Stimulated activated memory B cell treated with anti-CD40 and anti-IgM and Interleukin-4, amounts not matched to agents 10 μg/mL and 1 μg/mL and 100 μg/mL, for 72 hours (primary cell): ENCODE measurements around the gene CASKIN1.

Source experiments
- ATAC-seq: fragments of 150-1000 bp; cut with Tn5 transposase; 2 replicates; pipeline ENCODE4 v1.10.0; 2021
- H3K27ac Mint-ChIP-seq: one replicate; pipeline ENCODE4 v1.8.0; 2022; ENCODE audit warnings: mild to moderate bottlenecking, mixed read lengths
- H3K27me3 Mint-ChIP-seq: one replicate; pipeline ENCODE4 v1.8.0; 2022; ENCODE audit warnings: mixed read lengths
- H3K36me3 Mint-ChIP-seq: one replicate; pipeline ENCODE4 v1.8.0; 2022; ENCODE audit warnings: mixed read lengths
- H3K4me1 Mint-ChIP-seq: one replicate; pipeline ENCODE4 v1.8.0; 2022; ENCODE audit warnings: mixed read lengths
- H3K4me3 Mint-ChIP-seq: one replicate; pipeline ENCODE4 v1.8.0; 2022; ENCODE audit warnings: mild to moderate bottlenecking, moderate library complexity, mixed read lengths
- H3K9me3 Mint-ChIP-seq: one replicate; pipeline ENCODE4 v1.8.0; 2022; ENCODE audit warnings: mixed read lengths

The CASKIN1 gene

DNA sequence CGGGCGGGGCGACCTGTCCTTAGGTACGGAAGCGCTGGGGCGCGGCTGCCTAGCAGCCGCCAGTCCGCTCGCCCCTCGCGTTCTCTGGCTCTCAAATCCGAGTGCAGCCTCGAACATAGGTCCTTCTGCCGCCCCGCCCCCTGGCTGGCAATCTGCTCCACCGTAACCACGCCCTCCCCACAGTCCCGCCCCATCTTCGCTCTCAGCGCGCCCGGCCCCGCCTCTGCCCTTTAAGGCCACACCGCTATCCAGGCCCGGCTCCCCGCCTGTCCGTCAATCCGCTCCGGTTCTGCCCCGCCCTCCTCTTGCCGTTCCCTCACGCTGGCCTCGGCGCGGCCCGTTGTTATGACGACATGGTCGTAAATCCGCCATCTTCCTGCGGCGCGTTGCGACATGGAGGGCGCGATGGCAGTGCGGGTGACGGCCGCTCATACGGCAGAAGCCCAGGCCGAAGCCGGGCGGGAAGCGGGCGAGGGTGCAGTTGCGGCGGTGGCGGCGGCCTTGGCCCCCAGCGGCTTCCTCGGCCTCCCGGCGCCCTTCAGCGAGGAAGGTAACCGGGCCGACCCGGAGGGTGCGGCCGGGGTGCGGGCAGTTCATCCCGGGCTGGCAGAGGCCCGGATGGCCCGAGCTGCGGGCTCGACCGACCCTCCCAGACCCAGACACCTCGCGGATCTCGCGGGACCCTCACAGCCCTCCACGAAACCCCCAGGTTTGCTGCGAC lies 27.0 kb upstream of the CASKIN1 start, which contains the start of gene E4F1:
E4F1 (plus strand) TSS at position 371 of the 721 bp plus-strand sequence; CDS start at position 394, 23 bp downstream.
- peak within 1 kb of the TSS; percentile 75 for H3K27ac Mint-ChIP-seq
- no peaks in the 10 kb centered on the region for H3K9me3 Mint-ChIP-seq

DNA sequence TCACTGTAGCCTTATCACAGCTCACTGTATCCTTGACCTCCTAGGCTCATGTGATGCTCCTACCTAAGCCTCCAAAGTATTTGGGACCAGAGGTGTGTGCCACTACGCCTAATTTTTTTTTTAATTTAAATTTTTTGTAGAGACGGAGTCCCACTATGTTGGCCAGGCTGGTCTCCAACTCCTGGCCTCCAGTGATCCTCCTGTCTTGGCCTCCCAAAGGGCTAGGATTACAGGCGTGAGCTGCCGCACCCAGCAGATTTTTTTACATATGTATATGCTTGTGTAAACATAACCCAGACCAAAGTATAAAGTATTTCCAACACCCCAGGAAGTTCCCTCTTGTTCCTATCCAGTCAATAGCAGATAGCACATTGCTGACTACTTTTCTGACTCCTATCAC lies 19.9 kb upstream of the CASKIN1 start:
- Mint-ChIP-seq H3K27ac (peak overlapping the region; percentile 83), H3K9me3 (no peaks in the 10 kb centered on the region), H3K27me3 (no peaks in the 10 kb centered on the region), H3K4me1 (peaks cover 22% of the 10 kb centered on the region), H3K36me3 (peaks cover 18% of the 10 kb centered on the region), H3K4me3 (peak overlapping the region; percentile 79)
- no peak for ATAC-seq

More for the DNA sequence above, 27.0 kb upstream of the CASKIN1 start, which contains the start of gene E4F1:
- peak; percentile 100 for ATAC-seq
- peaks cover 12% of the 10 kb centered on the region for H3K4me1 Mint-ChIP-seq
- no peaks in the 10 kb centered on the region for H3K27me3 Mint-ChIP-seq
- H3K36me3 Mint-ChIP-seq, result no peaks in the 10 kb centered on the region
- peak within 1 kb of the TSS; percentile 82 for H3K4me3 Mint-ChIP-seq

DNA sequence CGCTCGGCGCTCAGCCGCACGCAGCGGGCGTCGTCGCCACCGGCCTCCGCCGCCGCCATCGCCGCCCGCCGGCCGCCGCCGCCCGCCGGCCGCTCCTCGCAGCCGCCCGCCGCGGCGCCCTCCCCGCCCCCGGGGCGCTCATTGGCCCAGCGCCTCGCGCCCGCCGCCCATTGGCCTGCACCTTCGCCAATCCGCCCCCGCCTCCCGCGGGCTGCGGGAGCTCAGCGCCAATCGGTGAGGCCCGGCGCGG lies 18.2 kb upstream of the CASKIN1 start, which contains the start of gene PGP:
PGP (minus strand) TSS at position 122 of the 250 bp plus-strand sequence; CDS start at position 59, 63 bp downstream.
- Mint-ChIP-seq H3K9me3 (no peaks in the 10 kb centered on the region), H3K27ac (peak within 1 kb of the TSS; percentile 83), H3K36me3 (peaks cover 24% of the 10 kb centered on the region), H3K4me1 (peaks cover 27% of the 10 kb centered on the region), H3K4me3 (peak within 1 kb of the TSS; percentile 79), H3K27me3 (no peaks in the 10 kb centered on the region)
- ATAC-seq, result peak; percentile 97

DNA sequence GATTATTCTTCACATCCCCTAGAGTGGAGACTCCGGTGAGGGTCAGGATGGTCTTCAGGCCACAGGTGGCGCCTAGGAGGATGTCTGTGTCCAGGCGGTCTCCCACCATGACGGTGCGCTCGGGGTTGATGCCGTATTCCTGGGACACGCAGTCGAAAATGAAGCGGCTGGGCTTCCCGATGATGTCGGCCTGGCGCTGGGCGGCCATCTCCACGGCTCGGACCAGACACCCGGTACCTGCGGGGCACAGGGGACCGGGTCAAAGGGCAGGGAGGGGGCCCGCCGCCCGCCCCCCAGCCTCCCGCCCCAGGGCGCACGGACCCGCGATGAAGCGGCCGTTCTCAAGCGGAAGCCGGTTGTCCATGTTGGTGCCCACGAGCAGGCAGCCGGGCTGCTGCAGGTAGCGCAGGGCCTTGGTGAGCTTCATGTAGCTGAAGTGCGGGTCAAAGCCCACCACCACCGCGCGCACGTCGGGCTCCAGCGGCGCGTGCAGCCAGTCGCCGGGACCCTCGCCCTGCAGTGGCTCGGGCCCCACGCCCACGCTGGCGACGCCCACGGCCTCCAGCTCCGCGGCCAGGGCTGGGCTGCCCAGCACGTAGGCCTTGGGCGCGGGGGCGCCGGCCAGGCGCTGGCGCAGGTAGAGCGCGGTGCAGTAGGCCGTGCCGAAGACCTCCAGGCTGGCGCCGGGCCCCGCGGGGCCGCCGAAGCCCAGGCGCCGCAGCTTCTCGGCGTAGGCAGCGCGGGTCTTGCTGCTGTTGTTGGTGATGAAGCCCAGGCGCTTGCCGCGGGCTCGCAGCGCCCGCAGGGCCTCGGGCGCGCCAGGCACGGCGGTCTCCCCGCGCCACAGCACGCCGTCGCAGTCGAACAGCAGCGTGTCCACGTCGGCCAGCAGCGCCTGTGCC lies 17.7 kb upstream of the CASKIN1 start:
- H3K9me3 Mint-ChIP-seq, result no peaks in the 10 kb centered on the region
- H3K4me1 Mint-ChIP-seq, result peaks cover 27% of the 10 kb centered on the region
- peak overlapping the region; percentile 83 for H3K27ac Mint-ChIP-seq
- peak overlapping the region; percentile 70 for H3K4me3 Mint-ChIP-seq
- no peak for ATAC-seq
- H3K27me3 Mint-ChIP-seq, result no peaks in the 10 kb centered on the region
- peaks cover 24% of the 10 kb centered on the region for H3K36me3 Mint-ChIP-seq

DNA sequence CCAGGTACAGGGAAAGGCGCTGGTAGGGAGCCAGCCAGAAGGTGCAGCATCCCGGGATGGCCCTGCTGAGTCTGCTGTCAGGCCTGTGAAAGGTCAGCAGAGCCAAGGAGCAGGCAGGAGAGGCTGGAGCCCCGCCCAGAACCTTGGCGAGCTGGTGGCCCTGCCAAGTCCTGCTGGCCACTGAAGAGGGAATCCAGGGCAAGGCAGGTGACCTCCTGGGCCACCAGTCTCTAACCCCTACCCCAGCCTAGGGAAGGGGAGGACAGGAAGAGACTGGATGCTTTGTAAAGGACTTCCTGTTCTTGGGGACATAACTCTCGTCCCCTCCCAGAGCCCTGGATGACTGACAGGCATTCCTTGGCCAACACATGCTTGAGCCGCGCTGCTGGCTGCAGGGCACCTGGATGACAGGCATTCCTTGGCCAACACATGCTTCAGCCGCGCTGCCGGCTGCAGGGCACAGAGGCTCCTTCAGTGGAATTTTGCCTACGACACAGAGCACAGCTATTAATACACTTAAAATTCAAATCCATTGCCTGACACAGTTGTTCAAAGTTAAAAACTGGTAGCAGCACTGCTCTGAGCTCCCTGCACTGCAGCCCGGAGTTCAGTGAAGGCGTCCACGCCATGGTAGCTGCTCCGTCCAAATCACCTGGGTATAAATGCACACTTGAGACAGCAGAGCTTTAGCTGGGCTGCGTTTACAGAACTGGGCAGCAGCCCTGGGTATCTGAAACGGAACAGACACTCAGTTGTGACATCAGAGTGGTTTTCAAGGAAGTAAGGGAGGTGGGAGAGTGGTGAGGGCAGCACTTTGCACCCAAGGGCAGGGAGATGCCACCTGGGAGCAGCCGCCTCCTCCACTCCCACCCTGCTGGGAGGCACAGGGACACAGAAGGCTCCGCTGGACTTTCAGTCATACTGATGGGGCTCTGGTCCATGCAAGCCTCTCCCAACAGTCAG lies 16.2 kb upstream of the CASKIN1 start:
- Mint-ChIP-seq H3K9me3 (no peaks in the 10 kb centered on the region), H3K4me1 (peaks cover 32% of the 10 kb centered on the region), H3K27me3 (no peaks in the 10 kb centered on the region), H3K36me3 (peaks cover 36% of the 10 kb centered on the region), H3K27ac (no peak overlapping the region), H3K4me3 (peak overlapping the region; percentile 70)
- ATAC-seq, result no peak

DNA sequence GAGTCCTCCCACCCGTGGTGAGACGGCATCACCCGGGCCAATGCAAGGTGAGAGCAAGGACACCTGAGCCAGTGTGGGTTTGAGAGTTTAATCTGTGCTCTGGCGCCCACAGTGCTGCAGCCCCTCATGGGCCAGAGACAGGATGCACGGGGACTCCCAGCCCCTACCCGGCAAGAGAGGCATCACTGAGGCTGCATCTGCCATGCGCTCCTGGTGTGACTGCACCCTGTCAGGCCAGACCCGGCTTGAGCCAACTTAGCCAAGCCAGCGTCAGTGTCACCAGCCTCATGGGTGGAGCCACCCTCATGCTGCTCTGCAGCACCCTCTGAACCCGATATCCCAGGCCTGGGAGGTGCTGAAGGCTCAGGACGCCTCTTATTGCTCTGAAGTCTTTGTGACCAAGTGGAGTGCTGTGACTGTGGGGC lies 15.5 kb upstream of the CASKIN1 start:
- ATAC-seq, result no peak
- H3K9me3 Mint-ChIP-seq, result no peaks in the 10 kb centered on the region
- H3K27me3 Mint-ChIP-seq, result no peaks in the 10 kb centered on the region
- H3K4me3 Mint-ChIP-seq, result no peak overlapping the region
- no peak overlapping the region for H3K27ac Mint-ChIP-seq
- peaks cover 41% of the 10 kb centered on the region for H3K36me3 Mint-ChIP-seq
- H3K4me1 Mint-ChIP-seq, result peaks cover 38% of the 10 kb centered on the region

DNA sequence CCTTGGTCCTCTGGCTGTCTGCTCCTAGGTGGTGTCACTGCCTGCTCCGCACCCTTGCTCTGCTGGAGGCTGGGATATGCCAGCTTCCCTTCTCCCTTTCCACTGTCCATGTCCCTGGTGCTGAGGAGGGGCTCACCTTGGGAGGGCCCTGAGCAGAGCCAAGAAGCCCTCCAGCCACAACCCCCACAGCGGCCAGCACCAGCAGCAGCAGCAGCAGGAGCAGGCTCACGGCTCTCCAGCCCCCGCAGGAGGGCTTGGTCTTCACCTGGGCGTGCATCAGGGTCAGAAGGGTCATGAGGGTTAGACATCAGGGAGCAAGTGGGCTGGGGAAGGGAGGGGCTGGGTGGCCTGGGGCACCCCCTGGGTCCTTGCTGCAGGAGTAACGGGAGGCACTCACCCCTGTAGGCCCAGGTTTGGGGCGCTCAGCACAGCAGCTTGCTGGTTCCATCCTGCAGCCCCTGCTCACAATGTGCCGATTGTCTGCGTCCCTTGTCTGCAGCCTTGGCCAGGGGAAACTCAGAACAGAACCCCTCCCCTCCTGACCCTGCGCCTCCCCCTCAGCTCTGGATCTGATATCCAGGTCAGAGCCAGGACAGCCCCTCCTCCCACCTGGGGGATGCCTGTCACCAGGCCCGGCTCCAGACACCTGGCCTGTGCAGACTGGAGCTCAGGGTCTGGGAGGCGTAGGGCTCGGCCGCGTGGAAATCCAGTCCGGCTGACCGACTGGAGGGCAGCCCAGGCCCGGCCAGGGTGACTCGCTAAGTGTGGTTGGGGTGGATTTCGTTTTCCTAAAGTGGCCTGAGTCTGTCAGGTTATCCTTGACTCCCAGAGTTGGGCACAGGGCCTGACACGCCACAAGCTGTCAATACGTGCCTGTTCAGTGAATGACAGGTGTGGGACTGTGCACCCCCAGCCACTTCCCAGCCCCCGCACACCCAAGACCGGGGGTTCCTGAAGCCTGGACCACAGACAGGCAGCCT lies 14.3 kb upstream of the CASKIN1 start, which contains the start of gene BRICD5:
BRICD5 (minus strand) TSS at position 478 of the 980 bp plus-strand sequence; CDS start at position 448, 30 bp downstream.
- H3K9me3 Mint-ChIP-seq, result no peaks in the 10 kb centered on the region
- H3K27me3 Mint-ChIP-seq, result no peaks in the 10 kb centered on the region
- peaks cover 41% of the 10 kb centered on the region for H3K36me3 Mint-ChIP-seq
- H3K4me3 Mint-ChIP-seq, result no peak within 1 kb of the TSS
- H3K4me1 Mint-ChIP-seq, result peaks cover 46% of the 10 kb centered on the region
- H3K27ac Mint-ChIP-seq, result no peak within 1 kb of the TSS
- ATAC-seq, result no peak

DNA sequence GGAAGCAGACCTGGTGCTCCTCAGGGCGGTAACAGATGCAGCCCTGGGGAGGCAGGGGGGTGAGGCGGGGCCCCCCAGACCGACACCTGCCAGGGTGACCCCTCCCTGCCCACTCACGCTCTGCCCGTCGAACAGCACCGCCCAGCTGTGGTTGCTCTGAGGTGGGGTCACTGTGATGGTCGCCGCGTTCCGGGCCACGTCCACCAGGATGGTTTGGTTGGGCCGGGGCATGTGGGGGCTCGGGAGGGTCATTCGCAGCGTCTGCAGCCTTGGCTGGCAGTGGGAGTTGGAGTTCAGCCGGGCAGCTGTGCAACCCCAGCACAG lies 13.6 kb upstream of the CASKIN1 start:
- Mint-ChIP-seq H3K36me3 (peaks cover 41% of the 10 kb centered on the region), H3K4me1 (peaks cover 46% of the 10 kb centered on the region), H3K27me3 (no peaks in the 10 kb centered on the region), H3K27ac (no peak overlapping the region), H3K9me3 (no peaks in the 10 kb centered on the region), H3K4me3 (no peak overlapping the region)
- ATAC-seq, result no peak

DNA sequence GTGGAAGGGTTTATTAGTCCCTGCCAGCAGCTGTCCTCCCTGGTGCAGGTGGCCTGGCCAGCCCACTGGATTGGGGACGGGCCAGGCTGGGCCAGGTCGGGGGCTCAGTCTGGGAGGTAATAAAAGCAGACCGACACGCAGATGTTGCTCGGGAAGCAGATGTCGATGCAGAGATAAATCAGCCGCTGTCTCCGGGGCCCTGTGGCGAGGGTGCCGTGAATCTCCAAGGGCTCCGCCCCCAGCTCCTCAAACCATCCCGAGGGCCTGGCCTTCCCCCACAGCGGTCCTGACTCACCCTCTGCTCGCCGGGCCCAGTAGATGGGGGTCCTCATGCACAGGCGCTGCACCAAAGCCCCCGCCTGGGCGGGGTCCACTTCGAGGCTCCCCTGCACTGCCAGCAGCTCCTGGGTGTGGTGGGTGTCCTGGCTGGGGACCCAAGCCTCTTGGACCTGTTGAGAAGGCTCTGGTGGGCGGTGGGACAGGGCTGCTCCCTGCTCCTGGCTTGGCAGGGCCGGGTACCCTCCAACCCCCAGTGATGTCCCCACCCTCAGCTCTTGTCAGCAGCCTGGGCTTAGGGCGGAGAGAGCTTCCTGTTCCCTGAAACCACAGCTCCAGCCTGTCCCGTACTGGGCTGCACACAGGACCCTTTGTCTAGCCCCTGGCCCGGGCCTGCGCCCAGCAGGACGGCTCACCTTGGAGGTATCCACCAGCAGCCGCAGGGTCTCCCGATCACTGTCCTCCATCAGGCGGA lies 13.0 kb upstream of the CASKIN1 start:
- H3K27ac Mint-ChIP-seq, result no peak overlapping the region
- no peak overlapping the region for H3K4me3 Mint-ChIP-seq
- H3K4me1 Mint-ChIP-seq, result peaks cover 51% of the 10 kb centered on the region
- no peak for ATAC-seq
- H3K36me3 Mint-ChIP-seq, result peaks cover 41% of the 10 kb centered on the region
- H3K27me3 Mint-ChIP-seq, result no peaks in the 10 kb centered on the region
- no peaks in the 10 kb centered on the region for H3K9me3 Mint-ChIP-seq

DNA sequence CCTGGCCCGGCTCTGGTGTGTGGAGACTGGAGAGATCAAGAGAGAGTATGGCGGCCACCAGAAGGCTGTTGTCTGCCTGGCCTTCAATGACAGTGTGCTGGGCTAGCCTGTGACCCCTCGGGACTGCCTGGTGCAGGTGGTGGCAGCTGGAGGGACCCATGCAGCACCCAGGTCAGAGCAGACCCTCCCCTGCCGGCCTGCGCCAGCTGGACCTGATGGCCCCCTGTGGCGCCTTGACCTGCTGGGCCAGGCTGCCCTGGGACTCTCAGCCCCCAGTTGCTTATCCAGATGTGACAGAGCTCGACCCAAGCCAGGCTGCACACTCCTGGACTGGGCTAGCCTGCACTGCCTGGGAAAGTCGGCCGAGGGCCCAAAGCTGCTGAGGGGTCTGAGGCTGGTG lies 12.4 kb upstream of the CASKIN1 start:
- Mint-ChIP-seq H3K27me3 (no peaks in the 10 kb centered on the region), H3K4me3 (no peak overlapping the region), H3K36me3 (peaks cover 41% of the 10 kb centered on the region), H3K4me1 (peaks cover 56% of the 10 kb centered on the region), H3K9me3 (no peaks in the 10 kb centered on the region), H3K27ac (no peak overlapping the region)
- ATAC-seq, result no peak

DNA sequence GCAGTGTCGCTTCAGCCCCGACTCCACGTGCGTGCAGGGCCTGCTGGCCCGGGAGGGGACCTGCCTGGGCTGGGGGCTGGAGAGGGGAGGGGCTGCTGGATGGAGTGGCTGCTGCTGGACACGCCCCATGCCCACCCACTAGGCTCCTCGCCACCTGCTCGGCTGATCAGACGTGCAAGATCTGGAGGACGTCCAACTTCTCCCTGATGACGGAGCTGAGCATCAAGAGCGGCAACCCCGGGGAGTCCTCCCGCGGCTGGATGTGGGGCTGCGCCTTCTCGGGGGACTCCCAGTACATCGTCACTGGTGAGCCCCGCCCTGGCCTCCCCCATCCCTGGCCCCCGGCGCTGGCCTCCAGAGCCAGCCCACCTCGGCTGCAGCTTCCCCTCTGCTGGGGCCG lies 11.9 kb upstream of the CASKIN1 start:
- H3K27me3 Mint-ChIP-seq, result no peaks in the 10 kb centered on the region

DNA sequence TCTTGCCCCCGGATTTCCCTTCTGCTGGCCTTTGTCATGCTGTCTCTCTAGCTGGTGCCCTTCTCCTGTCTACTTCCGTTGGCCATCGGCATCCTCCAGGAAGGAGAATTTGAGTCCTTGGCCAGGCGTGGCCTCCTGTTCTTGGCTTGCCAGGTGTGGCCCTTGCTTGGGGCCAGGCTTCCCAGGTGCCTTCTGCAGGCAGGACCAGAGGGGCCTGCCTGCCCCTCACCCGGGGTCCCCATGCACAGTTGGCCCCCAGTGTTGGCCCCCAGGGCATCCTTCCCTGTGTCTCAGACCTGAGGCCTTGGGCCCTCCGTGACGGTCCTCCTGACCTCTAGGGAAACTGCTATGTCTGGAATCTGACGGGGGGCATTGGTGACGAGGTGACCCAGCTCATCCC lies 11.5 kb upstream of the CASKIN1 start:
- no peak for ATAC-seq
- Mint-ChIP-seq H3K36me3 (peaks cover 33% of the 10 kb centered on the region), H3K27ac (no peak overlapping the region), H3K4me3 (peak overlapping the region; percentile 7), H3K4me1 (peaks cover 53% of the 10 kb centered on the region), H3K27me3 (no peaks in the 10 kb centered on the region), H3K9me3 (no peaks in the 10 kb centered on the region)

More for the DNA sequence above, 11.9 kb upstream of the CASKIN1 start:
- Mint-ChIP-seq H3K4me1 (peaks cover 57% of the 10 kb centered on the region), H3K27ac (no peak overlapping the region), H3K9me3 (no peaks in the 10 kb centered on the region), H3K4me3 (no peak overlapping the region), H3K36me3 (peaks cover 37% of the 10 kb centered on the region)
- no peak for ATAC-seq

DNA sequence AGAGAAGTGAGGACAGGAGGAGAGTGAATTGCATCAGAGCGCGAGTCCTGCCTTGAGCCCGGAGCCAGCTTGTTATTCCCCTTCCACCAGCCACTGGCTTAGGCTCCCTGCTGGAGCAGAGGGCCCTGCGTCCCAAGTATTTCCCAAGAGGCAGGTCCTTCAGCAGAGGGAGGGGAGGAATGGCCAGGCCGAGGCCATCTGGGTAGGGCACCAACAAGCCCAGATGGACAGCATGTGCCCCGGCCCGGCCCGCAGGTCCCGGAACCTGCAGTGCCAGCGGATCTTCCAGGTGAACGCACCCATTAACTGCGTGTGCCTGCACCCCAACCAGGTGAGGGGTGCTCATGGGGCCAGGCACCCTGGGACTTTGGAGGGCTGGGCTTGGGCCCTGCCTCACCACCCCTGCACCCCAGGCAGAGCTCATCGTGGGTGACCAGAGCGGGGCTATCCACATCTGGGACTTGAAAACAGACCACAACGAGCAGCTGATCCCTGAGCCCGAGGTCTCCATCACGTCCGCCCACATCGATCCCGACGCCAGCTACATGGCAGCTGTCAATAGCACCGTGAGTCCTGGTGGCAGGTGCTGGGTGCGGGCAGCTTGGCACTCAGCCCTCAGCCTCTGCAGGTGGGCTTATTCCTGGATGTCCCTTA lies 10.5 kb upstream of the CASKIN1 start:
- Mint-ChIP-seq H3K36me3 (peaks cover 27% of the 10 kb centered on the region), H3K9me3 (no peaks in the 10 kb centered on the region), H3K27me3 (no peaks in the 10 kb centered on the region), H3K4me1 (peaks cover 44% of the 10 kb centered on the region), H3K4me3 (peak overlapping the region; percentile 65), H3K27ac (no peak overlapping the region)
- no peak for ATAC-seq
